ENCODE data around the gene RAB34. TPM values are rescaled to one million over a fixed set of nuclear protein-coding genes. Genes with fewer than 3 reads are reported as not detected.

RAB34 gene
- total RNA-seq, 4 donors from 2014 or later, result 136 to 186 (median 159) TPM

DNA sequence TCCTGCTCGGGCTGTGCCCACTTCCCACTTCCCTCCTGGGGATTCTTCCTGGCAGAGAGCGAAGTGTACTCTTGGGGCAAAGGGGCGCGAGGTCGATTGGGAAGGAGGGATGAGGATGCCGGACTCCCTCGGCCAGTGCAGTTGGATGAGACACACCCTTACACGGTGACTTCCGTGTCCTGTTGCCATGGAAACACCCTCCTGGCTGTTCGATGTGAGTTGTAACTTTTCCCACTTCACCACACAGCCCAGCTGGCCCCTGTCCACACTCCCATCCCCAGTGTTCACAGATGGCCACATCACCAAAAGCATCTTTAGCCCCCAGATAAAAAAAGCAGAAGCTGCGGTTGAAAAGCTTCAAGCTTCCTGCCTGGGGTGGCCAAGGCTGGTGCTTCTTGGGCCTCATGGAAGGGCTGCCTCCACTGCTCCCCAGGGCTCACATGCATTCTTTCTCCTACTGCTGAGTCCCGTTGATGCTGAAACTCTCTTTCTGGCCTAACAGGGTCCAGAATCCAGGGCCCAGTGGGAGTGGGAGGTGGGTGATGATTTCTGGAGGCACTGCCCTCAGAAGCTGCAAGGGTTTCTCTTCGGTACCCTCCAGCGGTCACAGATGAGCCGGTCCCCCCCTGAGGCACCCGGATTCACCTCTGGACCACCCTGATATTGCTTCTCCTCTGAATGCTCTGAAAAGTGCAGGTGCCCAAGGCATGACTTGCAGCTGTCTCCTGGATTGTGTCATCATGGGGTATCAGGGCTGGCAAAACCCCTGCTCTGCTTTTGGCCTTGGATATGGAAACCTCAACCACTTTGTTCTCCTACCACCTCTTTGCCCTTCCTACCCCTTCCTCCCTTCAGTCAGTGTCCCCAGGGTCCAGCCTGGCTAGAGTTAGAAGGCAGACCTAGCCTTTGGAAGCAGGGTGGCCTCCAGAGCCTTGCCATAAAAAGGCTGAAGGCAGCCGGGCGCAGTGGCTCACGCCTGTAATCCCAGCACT lies 24.0 kb upstream of the RAB34 start:
- TF ChIP-seq POLR2A (IDR thresholded peaks at IDR 0.05), result no peak
- TF ChIP-seq, protein P1, sequence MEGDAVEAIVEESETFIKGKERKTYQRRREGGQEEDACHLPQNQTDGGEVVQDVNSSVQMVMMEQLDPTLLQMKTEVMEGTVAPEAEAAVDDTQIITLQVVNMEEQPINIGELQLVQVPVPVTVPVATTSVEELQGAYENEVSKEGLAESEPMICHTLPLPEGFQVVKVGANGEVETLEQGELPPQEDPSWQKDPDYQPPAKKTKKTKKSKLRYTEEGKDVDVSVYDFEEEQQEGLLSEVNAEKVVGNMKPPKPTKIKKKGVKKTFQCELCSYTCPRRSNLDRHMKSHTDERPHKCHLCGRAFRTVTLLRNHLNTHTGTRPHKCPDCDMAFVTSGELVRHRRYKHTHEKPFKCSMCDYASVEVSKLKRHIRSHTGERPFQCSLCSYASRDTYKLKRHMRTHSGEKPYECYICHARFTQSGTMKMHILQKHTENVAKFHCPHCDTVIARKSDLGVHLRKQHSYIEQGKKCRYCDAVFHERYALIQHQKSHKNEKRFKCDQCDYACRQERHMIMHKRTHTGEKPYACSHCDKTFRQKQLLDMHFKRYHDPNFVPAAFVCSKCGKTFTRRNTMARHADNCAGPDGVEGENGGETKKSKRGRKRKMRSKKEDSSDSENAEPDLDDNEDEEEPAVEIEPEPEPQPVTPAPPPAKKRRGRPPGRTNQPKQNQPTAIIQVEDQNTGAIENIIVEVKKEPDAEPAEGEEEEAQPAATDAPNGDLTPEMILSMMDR (IDR thresholded peaks at IDR 0.05), result no peak
- Histone ChIP-seq H3K27ac (no peak overlapping the region), H3K36me3 (no peaks in the 10 kb centered on the region), H3K9me3 (no peaks in the 10 kb centered on the region), H3K27me3 (no peaks in the 10 kb centered on the region), H3K4me3 (replicated peaks in 1 of 3) (no peak overlapping the region), H3K4me1 (peaks cover 30 to 37% of the 10 kb centered on the region in 2 donors)
- no peak for DNase-seq
- intact Hi-C loops (cut with DNase I), result no loop called here
- 75 to 85% methylated on average over 16 to 19 of the region's 19 CpGs for WGBS, 2 donors

DNA sequence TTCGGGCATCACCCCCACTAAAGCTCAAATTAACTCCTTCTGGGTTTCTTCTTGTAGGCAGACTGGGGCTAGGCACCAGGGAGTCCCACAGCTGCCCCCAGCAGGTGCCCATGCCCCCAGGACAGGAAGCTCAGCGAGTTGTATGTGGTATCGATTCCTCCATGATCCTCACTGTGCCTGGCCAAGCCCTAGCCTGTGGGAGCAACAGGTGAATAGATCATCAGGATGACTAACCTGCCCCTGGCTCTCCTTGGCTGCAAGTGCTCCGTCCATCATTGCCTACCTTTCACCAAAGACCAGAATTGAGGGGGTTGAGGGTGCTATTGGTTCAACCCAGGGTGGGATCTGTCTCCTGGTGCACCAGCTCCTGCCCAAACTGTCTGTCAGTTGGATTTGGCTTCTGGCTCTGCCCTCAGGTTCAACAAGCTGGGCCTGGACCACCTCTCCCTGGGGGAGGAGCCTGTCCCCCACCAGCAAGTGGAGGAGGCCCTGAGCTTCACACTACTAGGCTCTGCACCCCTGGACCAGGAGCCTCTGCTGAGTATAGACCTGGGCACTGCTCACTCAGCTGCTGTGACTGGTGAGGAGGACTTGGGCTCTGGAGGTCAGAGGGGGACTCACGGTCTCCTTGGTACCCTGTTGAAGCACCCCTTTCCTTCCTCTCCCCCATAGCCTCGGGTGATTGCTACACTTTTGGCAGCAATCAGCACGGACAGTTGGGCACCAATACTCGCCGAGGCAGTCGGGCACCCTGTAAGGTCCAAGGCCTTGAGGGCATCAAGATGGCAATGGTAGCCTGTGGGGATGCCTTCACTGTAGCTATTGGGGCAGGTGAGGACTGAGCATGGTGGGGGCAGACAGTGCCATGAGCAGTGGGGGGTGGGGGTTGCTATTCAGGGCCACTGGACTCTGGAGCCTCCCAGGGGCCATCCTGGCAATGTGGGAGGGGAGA lies 23.0 kb upstream of the RAB34 start:
- Histone ChIP-seq H3K4me3 (replicated peaks in 1 of 3) (no peak overlapping the region), H3K4me1 (peaks cover 20 to 27% of the 10 kb centered on the region in 2 donors), H3K27ac (no peak overlapping the region), H3K36me3 (no peaks in the 10 kb centered on the region), H3K27me3 (no peaks in the 10 kb centered on the region), H3K9me3 (no peaks in the 10 kb centered on the region)
- no peak for DNase-seq
- 83 to 91% methylated on average over 4 to 5 of the region's 10 CpGs for WGBS, 2 donors
- intact Hi-C loops (cut with DNase I), result no loop called here
- TF ChIP-seq, protein P1 (IDR thresholded peaks at IDR 0.05), result no peak
- no peak for TF ChIP-seq POLR2A (IDR thresholded peaks at IDR 0.05)

DNA sequence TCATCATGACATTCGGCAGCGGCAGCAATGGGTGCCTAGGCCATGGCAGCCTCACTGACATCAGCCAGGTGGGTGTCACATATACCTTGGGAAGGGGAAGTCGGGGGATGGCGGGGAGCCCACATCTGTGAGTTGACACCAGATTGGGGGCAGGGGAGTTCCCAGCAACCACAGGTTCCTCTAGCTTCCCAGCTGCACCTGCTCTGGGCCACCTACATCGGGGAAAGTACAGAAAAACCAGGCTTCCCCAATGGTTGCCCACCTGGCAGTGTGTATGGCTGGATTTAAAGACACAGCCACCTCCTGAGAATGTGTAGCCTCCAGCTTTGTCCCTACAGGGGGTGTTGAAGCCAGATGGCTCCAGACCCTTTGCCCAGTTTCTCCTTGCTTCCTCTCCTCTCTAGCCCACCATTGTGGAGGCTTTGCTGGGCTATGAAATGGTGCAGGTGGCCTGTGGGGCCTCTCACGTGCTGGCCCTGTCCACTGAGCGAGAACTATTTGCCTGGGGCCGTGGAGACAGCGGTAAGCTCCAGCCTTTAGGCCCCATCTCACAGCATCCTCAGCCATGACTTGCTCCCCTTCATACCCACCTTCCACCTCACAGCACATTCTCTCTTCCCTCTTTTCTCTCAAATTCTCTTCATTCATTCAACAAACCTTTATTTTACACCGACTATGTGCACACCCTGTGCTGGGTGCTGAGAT lies 21.2 kb upstream of the RAB34 start:
- TF ChIP-seq POLR2A (IDR thresholded peaks at IDR 0.05), result no peak
- TF ChIP-seq, protein P1 (IDR thresholded peaks at IDR 0.05), result no peak
- Histone ChIP-seq H3K27ac (no peak overlapping the region), H3K4me1 (peaks cover 16 to 20% of the 10 kb centered on the region in 2 donors), H3K4me3 (replicated peaks in 1 of 3) (no peak overlapping the region), H3K36me3 (no peaks in the 10 kb centered on the region), H3K27me3 (no peaks in the 10 kb centered on the region), H3K9me3 (no peaks in the 10 kb centered on the region)
- intact Hi-C loops (cut with DNase I), result no loop called here
- WGBS, 2 donors, result 84 to 89% methylated on average over 9 to 10 of the region's 10 CpGs
- DNase-seq, result no peak

DNA sequence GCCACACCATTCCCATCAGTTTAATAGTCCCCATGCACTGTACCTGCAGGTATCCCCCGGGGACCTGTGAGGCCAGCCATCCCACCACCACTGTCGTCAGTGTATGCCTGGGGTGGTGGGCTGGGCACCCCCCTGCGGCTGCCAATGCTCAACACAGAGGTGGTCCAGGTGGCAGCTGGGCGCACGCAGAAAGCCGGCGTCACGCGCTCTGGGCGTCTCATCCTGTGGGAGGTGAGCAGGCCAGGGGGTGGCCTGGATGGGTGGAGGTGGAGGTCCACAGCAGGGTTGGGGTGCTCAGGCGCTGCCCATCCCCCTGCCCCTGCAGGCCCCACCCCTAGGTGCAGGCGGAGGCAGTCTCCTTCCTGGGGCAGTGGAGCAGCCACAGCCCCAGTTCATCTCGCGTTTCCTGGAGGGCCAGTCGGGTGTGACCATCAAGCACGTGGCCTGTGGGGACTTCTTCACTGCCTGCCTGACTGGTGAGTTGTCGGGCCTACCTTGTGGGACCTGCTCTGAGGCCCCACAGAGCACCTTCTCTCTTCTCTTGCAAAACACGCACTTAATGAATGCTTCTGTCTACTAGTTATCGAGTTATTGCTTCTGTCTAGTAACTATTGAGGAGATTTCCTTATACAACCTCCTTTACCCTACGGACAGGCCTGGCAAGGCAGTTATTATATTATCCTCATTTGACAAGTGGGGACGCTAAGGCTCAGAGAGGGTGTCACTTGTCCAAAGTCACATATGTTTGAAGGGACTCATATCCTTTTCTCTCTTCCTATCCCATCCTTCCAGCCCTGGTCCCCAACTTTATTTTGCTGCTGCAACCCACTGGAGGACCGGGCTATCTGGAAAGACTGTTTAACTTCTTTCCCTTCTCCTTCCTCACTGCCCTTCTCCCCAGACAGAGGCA lies 20.4 kb upstream of the RAB34 start:
- no peaks in the 10 kb centered on the region for H3K9me3 ChIP-seq
- intact Hi-C loops (cut with DNase I), result no loop called here
- H3K36me3 ChIP-seq, result no peaks in the 10 kb centered on the region
- DNase-seq, result peak; percentile 69 to 73
- H3K4me3 ChIP-seq (replicated peaks in 1 of 3), result no peak overlapping the region
- 66 to 84% methylated on average over 6 to 13 of the region's 22 CpGs for WGBS, 2 donors
- no peaks in the 10 kb centered on the region for H3K27me3 ChIP-seq
- peaks cover 10 to 17% of the 10 kb centered on the region in 2 donors for H3K4me1 ChIP-seq
- TF ChIP-seq, protein P1 (IDR thresholded peaks at IDR 0.05), result no peak
- no peak for TF ChIP-seq POLR2A (IDR thresholded peaks at IDR 0.05)
- H3K27ac ChIP-seq, result no peak overlapping the region

All from thyroid gland (tissue), 4 donors.